B cell (primary cell): ENCODE data around the gene CDKAL1.

Experiments used
- CTCF ChIP-seq: fragments of 200-600 bp; IDR thresholded peaks from one replicate; pipeline ENCODE4 v1.8.0; 2022; ENCODE audit warnings: antibody characterized with exemption, mild to moderate bottlenecking
- EZH2 ChIP-seq: IDR thresholded peaks from 2 replicates; pipeline ENCODE4 v1.6.1; 2012; ENCODE audit warnings: borderline replicate concordance, low read depth, mild to moderate bottlenecking, moderate library complexity, low read length; ENCODE audit not compliant: insufficient read depth, poor library complexity, severe bottlenecking

- TF ChIP-seq CTCF (no peak), EZH2 (no peak)
Observed at GRCh38 chr6:21143645-21144044, 609.4 kb downstream of the CDKAL1 start.
